ENCODE measurements around the gene TATDN2. TPM values are rescaled to one million over a fixed set of nuclear protein-coding genes. Genes with fewer than 3 reads are reported as not detected.

Gene TATDN2
- total and polyA plus RNA-seq, 2 experiments from 2014 or later = 4.8 to 19.1 TPM

DNA sequence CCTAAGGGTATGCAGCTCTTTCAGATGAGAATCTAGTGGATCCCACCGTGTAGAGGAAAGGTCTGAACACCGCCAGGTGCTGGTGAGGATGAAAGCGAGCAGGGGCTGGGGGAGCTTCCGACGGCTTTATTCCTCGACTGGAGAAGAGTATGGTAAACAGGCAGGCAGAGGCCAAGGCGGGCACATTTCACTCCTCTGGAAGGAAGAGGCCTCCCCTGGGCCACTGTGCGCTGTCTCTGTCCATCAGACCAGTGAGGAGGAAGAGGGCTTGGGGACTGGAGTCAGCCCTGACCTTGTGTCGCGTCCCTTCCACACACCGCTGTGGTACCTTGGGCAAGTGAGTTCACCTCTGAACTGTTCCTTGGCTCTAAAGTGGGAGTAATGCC lies 40.3 kb downstream of the TATDN2 start (continued):
- TF ChIP-seq, protein P1, sequence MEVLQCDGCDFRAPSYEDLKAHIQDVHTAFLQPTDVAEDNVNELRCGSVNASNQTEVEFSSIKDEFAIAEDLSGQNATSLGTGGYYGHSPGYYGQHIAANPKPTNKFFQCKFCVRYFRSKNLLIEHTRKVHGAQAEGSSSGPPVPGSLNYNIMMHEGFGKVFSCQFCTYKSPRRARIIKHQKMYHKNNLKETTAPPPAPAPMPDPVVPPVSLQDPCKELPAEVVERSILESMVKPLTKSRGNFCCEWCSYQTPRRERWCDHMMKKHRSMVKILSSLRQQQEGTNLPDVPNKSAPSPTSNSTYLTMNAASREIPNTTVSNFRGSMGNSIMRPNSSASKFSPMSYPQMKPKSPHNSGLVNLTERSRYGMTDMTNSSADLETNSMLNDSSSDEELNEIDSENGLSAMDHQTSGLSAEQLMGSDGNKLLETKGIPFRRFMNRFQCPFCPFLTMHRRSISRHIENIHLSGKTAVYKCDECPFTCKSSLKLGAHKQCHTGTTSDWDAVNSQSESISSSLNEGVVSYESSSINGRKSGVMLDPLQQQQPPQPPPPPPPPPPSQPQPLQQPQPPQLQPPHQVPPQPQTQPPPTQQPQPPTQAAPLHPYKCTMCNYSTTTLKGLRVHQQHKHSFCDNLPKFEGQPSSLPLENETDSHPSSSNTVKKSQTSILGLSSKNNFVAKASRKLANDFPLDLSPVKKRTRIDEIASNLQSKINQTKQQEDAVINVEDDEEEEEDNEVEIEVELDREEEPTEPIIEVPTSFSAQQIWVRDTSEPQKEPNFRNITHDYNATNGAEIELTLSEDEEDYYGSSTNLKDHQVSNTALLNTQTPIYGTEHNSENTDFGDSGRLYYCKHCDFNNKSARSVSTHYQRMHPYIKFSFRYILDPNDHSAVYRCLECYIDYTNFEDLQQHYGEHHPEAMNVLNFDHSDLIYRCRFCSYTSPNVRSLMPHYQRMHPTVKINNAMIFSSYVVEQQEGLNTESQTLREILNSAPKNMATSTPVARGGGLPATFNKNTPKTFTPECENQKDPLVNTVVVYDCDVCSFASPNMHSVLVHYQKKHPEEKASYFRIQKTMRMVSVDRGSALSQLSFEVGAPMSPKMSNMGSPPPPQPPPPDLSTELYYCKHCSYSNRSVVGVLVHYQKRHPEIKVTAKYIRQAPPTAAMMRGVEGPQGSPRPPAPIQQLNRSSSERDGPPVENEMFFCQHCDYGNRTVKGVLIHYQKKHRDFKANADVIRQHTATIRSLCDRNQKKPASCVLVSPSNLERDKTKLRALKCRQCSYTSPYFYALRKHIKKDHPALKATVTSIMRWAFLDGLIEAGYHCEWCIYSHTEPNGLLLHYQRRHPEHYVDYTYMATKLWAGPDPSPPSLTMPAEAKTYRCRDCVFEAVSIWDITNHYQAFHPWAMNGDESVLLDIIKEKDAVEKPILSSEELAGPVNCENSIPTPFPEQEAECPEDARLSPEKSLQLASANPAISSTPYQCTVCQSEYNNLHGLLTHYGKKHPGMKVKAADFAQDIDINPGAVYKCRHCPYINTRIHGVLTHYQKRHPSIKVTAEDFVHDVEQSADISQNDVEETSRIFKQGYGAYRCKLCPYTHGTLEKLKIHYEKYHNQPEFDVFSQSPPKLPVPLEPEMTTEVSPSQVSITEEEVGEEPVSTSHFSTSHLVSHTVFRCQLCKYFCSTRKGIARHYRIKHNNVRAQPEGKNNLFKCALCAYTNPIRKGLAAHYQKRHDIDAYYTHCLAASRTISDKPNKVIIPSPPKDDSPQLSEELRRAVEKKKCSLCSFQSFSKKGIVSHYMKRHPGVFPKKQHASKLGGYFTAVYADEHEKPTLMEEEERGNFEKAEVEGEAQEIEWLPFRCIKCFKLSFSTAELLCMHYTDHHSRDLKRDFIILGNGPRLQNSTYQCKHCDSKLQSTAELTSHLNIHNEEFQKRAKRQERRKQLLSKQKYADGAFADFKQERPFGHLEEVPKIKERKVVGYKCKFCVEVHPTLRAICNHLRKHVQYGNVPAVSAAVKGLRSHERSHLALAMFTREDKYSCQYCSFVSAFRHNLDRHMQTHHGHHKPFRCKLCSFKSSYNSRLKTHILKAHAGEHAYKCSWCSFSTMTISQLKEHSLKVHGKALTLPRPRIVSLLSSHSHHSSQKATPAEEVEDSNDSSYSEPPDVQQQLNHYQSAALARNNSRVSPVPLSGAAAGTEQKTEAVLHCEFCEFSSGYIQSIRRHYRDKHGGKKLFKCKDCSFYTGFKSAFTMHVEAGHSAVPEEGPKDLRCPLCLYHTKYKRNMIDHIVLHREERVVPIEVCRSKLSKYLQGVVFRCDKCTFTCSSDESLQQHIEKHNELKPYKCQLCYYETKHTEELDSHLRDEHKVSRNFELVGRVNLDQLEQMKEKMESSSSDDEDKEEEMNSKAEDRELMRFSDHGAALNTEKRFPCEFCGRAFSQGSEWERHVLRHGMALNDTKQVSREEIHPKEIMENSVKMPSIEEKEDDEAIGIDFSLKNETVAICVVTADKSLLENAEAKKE (CRISPR knock-in tag; IDR thresholded peaks at IDR 0.05) = no peak
- no peak for TF ChIP-seq ZNF114 (CRISPR knock-in tag; IDR thresholded peaks at IDR 0.05)
- TF ChIP-seq NANOG (IDR thresholded peaks at IDR 0.05; ENCODE audit: borderline replicate concordance) = no peak
- TF ChIP-seq, protein P2, sequence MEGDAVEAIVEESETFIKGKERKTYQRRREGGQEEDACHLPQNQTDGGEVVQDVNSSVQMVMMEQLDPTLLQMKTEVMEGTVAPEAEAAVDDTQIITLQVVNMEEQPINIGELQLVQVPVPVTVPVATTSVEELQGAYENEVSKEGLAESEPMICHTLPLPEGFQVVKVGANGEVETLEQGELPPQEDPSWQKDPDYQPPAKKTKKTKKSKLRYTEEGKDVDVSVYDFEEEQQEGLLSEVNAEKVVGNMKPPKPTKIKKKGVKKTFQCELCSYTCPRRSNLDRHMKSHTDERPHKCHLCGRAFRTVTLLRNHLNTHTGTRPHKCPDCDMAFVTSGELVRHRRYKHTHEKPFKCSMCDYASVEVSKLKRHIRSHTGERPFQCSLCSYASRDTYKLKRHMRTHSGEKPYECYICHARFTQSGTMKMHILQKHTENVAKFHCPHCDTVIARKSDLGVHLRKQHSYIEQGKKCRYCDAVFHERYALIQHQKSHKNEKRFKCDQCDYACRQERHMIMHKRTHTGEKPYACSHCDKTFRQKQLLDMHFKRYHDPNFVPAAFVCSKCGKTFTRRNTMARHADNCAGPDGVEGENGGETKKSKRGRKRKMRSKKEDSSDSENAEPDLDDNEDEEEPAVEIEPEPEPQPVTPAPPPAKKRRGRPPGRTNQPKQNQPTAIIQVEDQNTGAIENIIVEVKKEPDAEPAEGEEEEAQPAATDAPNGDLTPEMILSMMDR (conservative IDR thresholded peaks at IDR 0.05; ENCODE audit: low read depth in 2 of 2) = no peak
- no peak for TF ChIP-seq EZH2 (IDR thresholded peaks at IDR 0.05; ENCODE audit: low read depth, unreplicated experiment)
- no peak for TF ChIP-seq EZH2phosphoT487 (IDR thresholded peaks at IDR 0.05; ENCODE audit: unreplicated experiment)

GRCh38 chr3:10289077-10289476 lies 40.8 kb downstream of the TATDN2 start:
- Mint-ChIP-seq H3K27ac (no peak overlapping the region; the same call in 1 of the 2 replicates), H3K27me3 (ENCODE audit: insufficient read depth, low read depth, poor library complexity) (peaks cover 3% of the 10 kb centered on the region), H3K4me1 (peaks cover 15% of the 10 kb centered on the region), H3K9me3 (no peaks in the 10 kb centered on the region; the same call in 2 of the 3 replicates), H3K36me3 (ENCODE audit: low read depth) (peaks cover 9% of the 10 kb centered on the region), H3K4me3 (no peak overlapping the region)
- ATAC-seq = no peak
- Histone ChIP-seq H3K27me3 (ENCODE audit: insufficient read depth) (no peaks in the 10 kb centered on the region), H3K27ac (ENCODE audit: low read depth) (no peak overlapping the region), H3K4me3 (no peak overlapping the region), H3K4me2 (no peak overlapping the region), H3K79me2 (replicated peaks; ENCODE audit: insufficient read depth) (no peaks in the 10 kb centered on the region), H3K9me2 (ENCODE audit: insufficient read depth) (no peaks in the 10 kb centered on the region), H3K36me3 (ENCODE audit: insufficient read depth) (0 out of 2 replicates have a peak, but pooled peaks cover 3% of the 10 kb centered on the region), H4K20me1 (replicated peaks; ENCODE audit: insufficient read depth) (no peaks in the 10 kb centered on the region), H3F3A (replicated peaks; ENCODE audit: low read depth) (no peaks in the 10 kb centered on the region), H3K4me1 (ENCODE audit: insufficient read depth) (peaks cover 8% of the 10 kb centered on the region; the same call in 1 of the 2 replicates), H2AFZ (no peak overlapping the region)
- DNase-seq (ENCODE audit: low spot score) = no peak
- TF ChIP-seq JUNB (IDR thresholded peaks at IDR 0.05; ENCODE audit: unreplicated experiment) = no peak
- TF ChIP-seq, protein P3, sequence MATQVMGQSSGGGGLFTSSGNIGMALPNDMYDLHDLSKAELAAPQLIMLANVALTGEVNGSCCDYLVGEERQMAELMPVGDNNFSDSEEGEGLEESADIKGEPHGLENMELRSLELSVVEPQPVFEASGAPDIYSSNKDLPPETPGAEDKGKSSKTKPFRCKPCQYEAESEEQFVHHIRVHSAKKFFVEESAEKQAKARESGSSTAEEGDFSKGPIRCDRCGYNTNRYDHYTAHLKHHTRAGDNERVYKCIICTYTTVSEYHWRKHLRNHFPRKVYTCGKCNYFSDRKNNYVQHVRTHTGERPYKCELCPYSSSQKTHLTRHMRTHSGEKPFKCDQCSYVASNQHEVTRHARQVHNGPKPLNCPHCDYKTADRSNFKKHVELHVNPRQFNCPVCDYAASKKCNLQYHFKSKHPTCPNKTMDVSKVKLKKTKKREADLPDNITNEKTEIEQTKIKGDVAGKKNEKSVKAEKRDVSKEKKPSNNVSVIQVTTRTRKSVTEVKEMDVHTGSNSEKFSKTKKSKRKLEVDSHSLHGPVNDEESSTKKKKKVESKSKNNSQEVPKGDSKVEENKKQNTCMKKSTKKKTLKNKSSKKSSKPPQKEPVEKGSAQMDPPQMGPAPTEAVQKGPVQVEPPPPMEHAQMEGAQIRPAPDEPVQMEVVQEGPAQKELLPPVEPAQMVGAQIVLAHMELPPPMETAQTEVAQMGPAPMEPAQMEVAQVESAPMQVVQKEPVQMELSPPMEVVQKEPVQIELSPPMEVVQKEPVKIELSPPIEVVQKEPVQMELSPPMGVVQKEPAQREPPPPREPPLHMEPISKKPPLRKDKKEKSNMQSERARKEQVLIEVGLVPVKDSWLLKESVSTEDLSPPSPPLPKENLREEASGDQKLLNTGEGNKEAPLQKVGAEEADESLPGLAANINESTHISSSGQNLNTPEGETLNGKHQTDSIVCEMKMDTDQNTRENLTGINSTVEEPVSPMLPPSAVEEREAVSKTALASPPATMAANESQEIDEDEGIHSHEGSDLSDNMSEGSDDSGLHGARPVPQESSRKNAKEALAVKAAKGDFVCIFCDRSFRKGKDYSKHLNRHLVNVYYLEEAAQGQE (IDR thresholded peaks at IDR 0.05; ENCODE audit: unreplicated experiment) = no peak
- TF ChIP-seq STAT1 (IDR thresholded peaks at IDR 0.05; ENCODE audit: unreplicated experiment) = no peak
- TF ChIP-seq EZH2 (IDR thresholded peaks at IDR 0.05; ENCODE audit: low read depth, unreplicated experiment) = no peak
- TF ChIP-seq NANOG (IDR thresholded peaks at IDR 0.05; ENCODE audit: borderline replicate concordance) = no peak
- TF ChIP-seq ZNF331 (CRISPR knock-in tag; IDR thresholded peaks at IDR 0.05; ENCODE audit: low read depth) = no peak
- TF ChIP-seq CREB1 (CRISPR knock-in tag; IDR thresholded peaks at IDR 0.05; ENCODE audit: low read depth) = no peak
- no peak for TF ChIP-seq POLR2AphosphoS5 (IDR thresholded peaks at IDR 0.05; ENCODE audit: low read depth)
- TF ChIP-seq, protein P4, sequence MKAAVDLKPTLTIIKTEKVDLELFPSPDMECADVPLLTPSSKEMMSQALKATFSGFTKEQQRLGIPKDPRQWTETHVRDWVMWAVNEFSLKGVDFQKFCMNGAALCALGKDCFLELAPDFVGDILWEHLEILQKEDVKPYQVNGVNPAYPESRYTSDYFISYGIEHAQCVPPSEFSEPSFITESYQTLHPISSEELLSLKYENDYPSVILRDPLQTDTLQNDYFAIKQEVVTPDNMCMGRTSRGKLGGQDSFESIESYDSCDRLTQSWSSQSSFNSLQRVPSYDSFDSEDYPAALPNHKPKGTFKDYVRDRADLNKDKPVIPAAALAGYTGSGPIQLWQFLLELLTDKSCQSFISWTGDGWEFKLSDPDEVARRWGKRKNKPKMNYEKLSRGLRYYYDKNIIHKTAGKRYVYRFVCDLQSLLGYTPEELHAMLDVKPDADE (IDR thresholded peaks at IDR 0.05) = no peak

All from GM23338 (cell line).